GM04503 (cell line): ENCODE measurements around the gene CXCL1.
"Not testable (repeated sequence)": the region's sequence is repeated elsewhere in the genome, so short reads cannot be mapped to it uniquely, and the experiment has no call there.

Experiments used
- DNase-seq: peaks from one replicate; pipeline ENCODE4 v3.0.0-alpha.2; 2012; ENCODE audit warnings: low read depth

CXCL1 gene

GRCh38 chr4:73883306-73883705 is 14.1 kb downstream of the CXCL1 start:
- no peak for DNase-seq

DNA sequence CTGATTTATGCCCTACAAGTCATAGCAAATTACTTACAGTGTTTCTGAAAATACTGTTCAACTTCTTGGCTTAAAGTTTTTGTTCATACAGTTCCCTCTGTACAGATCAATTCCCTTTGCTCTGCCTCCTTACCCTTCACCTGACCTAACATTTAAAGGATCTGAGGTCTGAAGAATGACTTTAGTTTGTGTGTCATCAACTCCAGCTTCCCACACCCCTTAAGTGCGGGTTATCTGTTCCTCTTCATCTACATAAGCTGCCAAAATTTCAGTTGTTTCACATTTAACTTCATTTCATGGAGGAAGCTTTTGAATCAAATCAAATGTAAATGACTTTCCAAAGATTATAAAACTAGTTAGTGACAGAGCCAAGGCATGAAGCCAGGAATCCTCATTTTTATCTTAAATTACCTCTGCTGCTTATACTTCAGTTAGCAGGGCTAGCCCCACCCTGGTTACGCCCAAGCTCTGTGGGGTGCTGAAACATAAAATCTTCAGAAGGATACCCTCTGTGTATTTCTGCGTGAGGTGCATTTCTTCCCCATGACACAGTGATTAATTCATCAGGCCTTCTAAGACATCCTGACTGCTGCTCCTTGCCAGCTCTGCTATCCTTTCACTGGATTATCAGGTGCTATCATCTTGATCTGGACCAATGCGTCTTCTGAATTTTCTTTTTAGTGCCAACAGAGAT is 16.5 kb downstream of the CXCL1 start:
- no peak for DNase-seq

GRCh38 chr4:73891326-73891725 is 22.1 kb downstream of the CXCL1 start:
- no peak for DNase-seq

GRCh38 chr4:73891739-73892405 is 22.7 kb downstream of the CXCL1 start:
- DNase-seq = peak; percentile 84

- DNase-seq = no peak
These were observed 23.8 kb downstream of the CXCL1 start for GRCh38 chr4:73892966-73893365.

- no peak for DNase-seq
These were observed 24.8 kb downstream of the CXCL1 start for GRCh38 chr4:73894001-73894400.

DNA sequence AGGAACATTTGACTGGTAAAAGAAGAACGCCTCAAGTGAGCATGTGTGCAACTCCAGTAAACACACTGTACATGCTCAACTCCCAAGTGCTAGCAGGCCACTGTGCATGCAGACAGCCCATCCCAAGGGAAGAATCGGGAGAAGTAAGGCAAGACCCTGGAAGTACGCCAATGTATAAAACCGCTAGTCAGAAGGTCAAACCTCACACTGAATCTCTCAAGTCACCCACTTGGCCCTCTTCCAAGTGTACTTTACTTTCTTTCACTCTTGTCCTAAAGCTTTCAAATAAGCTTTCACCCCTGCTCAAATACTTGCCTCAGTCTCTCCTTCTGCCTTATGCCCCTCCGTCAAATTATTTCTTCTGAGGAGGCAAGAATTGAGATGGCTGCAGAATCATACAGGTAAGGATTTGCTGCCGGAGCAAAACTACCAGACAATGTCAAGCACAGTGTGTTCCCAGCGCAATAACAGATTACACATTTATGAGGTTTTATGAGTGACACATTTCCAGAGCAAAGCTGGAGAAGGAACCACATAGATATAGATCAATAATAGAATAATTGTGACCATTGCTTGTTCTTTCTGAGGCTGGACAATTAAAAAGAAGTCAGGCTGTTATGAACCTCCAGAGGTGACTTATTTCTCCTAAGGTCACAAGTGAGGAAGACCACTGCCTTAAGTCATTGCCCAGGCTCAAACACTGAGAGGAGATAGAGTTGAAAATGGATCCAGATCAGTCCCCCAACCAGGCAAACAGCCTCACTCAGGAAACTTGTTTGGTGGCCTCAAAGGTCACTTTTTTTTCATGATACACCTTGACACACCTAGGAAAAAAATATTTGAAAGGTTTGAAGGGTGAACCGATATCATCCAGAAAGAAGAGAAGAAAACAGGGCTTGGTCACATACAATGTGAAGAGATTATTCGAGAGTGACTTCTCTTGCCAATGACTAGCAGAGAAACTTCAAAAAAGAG is 26.3 kb downstream of the CXCL1 start:
- DNase-seq = no peak

DNA sequence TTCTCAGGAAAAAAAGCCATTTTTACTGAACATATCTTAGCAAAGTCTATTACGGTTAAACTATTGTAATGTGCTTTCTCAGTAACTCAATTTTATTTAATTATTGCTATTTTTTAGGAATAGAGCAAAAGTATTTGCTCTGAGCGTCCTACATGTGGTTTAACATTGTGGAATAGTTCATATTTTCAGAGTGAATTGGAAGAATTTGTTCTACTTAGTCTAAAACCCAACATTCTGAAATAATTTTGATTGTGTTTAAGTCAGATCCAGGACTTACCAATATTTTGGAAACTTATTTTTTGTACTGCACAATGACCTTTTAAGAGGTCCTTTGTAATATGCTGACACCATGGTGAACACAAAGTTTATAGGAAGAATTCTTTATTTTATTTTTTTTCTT is 27.2 kb downstream of the CXCL1 start:
- no peak for DNase-seq

DNA sequence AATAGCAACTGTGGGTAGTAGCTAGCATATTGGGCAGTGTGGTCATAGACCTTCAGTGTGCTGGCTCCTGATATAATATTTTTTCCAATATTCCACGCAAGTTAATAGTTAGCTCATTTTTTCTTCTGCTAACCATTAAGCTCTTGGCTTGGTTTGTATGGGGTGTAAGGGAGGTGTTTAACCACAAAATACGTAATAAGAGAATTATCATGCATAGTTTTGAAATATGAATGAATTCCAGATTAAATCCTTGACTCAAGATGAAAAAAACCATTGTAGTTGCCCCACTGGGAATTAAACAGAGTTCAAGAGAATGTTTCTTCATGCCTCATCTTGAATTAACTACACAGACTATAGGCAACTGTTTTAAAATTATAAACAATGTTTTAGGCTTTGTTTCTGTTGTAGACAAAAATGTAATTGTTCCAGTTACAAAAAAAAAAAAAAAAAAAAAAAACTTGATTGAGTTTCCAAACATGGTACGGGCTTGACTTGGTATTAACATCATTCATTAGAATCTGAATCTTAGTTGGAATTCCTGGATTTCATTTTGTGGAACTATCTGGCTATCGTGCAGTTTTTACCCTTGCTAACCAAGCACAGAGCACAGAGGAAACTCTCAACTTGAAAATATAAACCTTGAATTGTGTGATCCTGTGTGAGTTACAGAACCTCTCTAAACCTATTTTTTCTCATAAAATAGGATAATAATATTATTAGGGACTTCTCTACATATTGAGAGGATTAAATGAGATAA is 28.4 kb downstream of the CXCL1 start:
- DNase-seq = peak; percentile 77

DNA sequence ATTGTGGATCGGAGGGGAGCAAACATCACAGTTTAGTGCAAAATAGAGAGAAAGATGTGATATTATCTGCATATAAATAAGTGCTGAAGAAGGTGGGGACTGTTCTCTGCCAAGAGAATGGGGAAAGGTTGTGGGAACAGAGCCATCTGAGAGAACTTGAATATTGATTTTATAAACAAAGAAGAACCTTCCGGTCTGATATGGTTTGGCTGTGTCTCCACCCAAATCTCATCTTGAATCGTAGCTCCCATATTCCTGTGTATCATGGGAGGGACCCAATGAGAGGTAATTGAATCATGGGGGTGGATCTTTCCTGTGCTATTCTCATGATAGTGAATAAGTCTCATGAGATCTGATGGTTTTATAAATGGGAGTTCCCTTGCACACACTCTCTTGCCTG is 30.1 kb downstream of the CXCL1 start:
- DNase-seq = not testable (repeated sequence)

DNA sequence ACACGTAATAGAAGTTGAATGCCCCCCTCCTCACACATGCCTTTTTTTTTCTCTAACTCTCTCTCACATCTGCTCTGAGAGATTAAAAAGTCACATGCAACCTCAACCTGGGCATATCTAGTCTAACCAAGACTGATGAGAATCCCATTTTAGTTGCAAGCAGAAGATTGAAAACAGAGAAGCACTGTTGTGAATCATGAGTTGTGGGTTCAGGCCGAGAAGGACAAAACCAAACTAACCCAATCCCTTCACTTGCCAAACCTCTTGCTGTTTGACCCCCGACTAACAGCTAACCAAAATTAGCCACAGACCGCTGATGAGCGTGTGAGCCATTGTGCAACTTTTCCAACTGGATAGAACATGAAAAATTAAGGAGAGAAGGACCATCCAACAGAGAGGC is 31.8 kb downstream of the CXCL1 start:
- peak; percentile 45 for DNase-seq

DNA sequence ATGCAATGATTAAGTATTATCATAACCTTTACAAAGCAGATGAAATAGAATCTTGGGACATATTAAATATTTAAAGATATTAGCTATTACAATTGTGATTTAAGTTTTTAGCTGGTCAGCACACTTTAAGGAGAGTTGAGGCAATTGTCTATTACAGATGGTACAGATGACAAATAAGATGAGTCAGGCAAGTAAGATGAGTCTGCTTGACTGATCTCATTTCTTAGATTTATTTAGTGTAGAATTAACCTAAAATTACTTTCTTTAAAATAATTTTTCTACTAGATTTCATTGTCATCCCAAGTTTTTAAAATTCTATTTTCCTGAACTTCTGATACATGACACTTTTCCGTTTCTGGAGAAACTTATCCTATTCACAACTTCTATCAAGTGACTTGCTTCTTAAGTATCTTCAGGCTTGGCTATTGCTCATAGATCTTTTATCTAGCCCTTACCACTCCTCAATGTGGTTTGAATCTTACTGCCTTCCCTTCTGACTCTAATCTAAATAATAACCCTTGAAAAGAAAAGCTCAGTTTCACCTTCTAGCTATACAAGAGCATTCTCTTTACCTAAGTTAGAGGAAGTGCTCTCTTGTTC is 32.9 kb downstream of the CXCL1 start:
- DNase-seq = no peak

DNA sequence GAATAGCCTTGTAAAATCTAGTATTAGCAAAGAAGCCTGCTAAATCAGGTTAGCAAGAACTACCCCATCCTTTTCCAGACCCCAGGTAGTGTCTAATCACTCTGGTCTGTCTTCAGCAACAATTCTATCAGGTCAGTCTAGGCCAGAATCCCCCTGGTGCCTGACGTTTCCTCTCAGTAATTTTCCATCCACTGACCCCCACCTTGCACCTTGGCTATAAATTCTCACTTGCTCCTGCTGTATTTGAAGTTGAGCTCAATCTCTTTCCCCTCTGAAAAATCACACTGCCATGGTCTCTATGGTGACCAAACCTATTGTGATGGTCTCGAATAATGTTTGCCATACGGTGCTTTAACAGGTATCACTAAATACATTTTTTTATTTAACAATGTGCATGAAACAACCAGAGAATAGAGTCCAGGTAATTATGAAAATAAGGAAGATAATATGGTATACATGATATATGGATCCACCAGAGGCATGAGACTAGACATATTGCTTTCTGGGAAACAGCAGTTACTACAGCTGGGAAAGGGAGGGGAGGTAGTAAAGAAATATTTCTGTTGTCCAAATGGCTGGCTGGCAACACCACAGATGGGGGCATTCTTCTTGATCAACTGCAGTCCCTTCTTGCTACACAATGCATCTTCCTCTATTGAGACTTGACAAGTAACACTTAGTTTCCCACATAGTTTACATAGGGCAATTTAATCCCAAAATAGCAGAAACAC is 33.8 kb downstream of the CXCL1 start:
- no peak for DNase-seq

DNA sequence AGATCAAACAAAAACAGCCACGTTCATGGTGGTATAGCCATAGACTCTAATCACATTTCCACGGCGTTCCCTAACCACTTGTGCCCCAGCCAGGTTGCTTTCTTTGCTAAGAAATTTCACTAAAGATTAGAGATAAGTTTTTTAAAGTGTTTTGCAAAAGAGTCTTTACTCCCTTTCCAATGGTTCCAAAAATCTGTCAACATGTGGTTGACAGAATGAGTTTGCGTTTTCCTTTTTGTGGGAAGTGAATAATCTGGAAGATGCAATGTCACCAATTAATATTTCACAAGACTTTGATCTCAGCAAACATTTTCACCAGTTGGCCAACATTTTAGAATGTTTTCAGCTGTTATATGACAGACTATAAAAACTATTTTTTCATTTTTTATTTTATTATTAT is 35.3 kb downstream of the CXCL1 start:
- DNase-seq = peak; percentile 52

DNA sequence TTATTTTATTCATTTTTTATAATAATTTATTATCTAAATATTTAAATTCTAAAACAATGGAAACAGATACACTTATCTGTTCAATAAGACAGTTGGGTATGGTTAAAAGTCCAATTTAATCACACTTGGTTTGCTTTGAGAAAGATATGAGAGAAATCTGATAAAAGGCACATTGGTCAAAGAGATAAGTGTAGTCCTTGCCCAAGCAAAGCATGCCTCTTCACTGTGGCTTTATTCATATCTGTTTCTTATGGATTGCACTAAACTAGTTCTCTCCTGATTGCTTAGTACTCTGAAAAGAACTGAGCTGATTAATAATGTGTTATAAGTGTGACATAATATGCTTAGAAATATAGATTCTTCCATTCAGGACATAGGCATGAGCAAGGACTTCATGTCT is 39.8 kb downstream of the CXCL1 start:
- DNase-seq = no peak

DNA sequence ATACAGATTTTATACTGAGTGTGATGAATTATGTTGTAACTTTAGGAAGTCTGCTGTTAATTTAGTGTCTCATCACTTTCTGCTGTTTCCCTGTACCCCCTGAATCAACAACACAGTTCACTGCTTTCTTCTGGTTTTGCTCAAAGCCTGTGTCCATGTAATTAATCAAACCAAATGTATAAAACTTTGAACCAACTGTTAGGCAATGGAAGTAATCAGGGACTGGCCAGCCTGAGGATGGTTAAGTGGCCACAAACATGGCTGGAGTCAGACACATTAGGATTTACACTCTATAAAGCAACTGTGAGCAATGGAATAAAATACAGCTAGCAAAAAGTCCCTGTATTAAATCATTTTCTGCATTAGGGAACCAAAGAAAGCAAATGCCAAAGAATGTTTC is 42.6 kb downstream of the CXCL1 start:
- DNase-seq = no peak

- DNase-seq = no peak
These were observed 43.0 kb downstream of the CXCL1 start for GRCh38 chr4:73912191-73912590.

DNA sequence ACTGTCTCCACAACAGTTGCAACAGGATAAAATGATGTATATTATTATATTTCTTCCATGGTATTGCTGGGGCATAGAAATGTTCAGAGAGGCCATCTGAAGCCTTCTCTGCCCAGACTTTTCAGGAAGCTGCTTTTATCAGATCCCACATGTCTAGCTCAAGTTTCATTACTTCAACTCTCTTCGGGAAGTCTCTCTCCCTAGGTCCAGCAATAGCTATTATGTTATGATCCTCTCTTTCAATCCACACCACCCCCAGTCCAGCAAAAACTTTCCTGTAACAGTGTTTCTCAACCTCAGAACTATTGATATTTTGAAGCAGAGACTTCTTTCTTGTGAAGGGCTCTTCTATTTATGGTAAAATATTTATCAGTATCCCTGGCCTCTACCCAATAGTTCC is 44.9 kb downstream of the CXCL1 start:
- DNase-seq = no peak

GRCh38 chr4:73916172-73916925 is 47.2 kb downstream of the CXCL1 start:
- no peak for DNase-seq

- peak; percentile 94 for DNase-seq
These were observed 47.9 kb downstream of the CXCL1 start for GRCh38 chr4:73917081-73917501.
